ENCODE data around the gene LRP3. TPM values are rescaled to one million over a fixed set of nuclear protein-coding genes. Genes with fewer than 3 reads are reported as not detected.
A peak's percentile ranks its signal among the peaks of the same experiment; 100 is the strongest.

LRP3 gene
- total and polyA plus RNA-seq, 2 of the 13 experiments (the other 11 are each of a cell fraction or from before 2014, with no cell fraction given) = 17.6 to 51.6 TPM

DNA sequence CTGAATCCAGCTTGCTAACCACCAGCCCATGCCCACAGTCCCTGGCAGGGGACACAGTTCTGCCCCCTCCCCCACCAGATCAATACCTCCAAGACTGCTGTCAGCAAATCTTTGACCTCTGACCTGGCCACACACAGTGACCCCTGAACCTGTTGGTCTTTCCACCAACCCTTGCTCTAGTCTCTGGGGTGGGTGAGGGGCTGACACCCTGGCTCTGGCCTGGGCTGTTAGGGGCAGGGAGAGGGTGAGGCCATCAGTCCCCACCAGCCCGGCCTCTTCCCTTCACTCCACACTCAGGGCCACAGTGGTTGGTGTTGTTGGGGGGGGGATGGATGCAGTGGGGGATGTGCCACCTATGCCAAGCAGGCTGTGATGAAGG is 53.3 kb downstream of the LRP3 start (continued):
- TF ChIP-seq, protein P1, sequence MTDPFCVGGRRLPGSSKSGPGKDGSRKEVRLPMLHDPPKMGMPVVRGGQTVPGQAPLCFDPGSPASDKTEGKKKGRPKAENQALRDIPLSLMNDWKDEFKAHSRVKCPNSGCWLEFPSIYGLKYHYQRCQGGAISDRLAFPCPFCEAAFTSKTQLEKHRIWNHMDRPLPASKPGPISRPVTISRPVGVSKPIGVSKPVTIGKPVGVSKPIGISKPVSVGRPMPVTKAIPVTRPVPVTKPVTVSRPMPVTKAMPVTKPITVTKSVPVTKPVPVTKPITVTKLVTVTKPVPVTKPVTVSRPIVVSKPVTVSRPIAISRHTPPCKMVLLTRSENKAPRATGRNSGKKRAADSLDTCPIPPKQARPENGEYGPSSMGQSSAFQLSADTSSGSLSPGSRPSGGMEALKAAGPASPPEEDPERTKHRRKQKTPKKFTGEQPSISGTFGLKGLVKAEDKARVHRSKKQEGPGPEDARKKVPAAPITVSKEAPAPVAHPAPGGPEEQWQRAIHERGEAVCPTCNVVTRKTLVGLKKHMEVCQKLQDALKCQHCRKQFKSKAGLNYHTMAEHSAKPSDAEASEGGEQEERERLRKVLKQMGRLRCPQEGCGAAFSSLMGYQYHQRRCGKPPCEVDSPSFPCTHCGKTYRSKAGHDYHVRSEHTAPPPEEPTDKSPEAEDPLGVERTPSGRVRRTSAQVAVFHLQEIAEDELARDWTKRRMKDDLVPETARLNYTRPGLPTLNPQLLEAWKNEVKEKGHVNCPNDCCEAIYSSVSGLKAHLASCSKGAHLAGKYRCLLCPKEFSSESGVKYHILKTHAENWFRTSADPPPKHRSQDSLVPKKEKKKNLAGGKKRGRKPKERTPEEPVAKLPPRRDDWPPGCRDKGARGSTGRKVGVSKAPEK (CRISPR knock-in tag; IDR thresholded peaks at IDR 0.05; ENCODE audit: borderline replicate concordance) = no peak
- TF ChIP-seq ZMYM4 (CRISPR knock-in tag; IDR thresholded peaks at IDR 0.05) (peak; percentile 63), ZNF780A (CRISPR knock-in tag; IDR thresholded peaks at IDR 0.05) (no peak), RAD51 (IDR thresholded peaks at IDR 0.05; ENCODE audit: borderline replicate concordance) (no peak), REPIN1 (CRISPR knock-in tag; IDR thresholded peaks at IDR 0.05; ENCODE audit: borderline replicate concordance, low read depth) (no peak; the same call in 1 of the 2 replicates), NR1H2 (CRISPR knock-in tag; IDR thresholded peaks at IDR 0.05; ENCODE audit: borderline replicate concordance, low read depth) (no peak), ZNF382 (CRISPR knock-in tag; IDR thresholded peaks at IDR 0.05; ENCODE audit: borderline replicate concordance) (no peak), ZNF619 (CRISPR knock-in tag; IDR thresholded peaks at IDR 0.05) (0 out of 2 replicates have a peak, but pooled peaks have one; percentile 32), ZMYM2 (CRISPR knock-in tag; IDR thresholded peaks at IDR 0.05) (no peak), KAT8 (CRISPR knock-in tag; IDR thresholded peaks at IDR 0.05) (no peak), ATF7-NPFF (CRISPR knock-in tag; IDR thresholded peaks at IDR 0.05; ENCODE audit: low read depth) (no peak), MLLT10 (CRISPR knock-in tag; IDR thresholded peaks at IDR 0.05) (no peak), BRD4 (CRISPR knock-in tag; IDR thresholded peaks at IDR 0.05) (no peak), PHF5A (CRISPR knock-in tag; IDR thresholded peaks at IDR 0.05; ENCODE audit: low read depth, unreplicated experiment) (no peak), TAF1 (CRISPR knock-in tag; IDR thresholded peaks at IDR 0.05) (no peak), SNAPC2 (CRISPR knock-in tag; IDR thresholded peaks at IDR 0.05) (no peak), ELK4 (CRISPR knock-in tag; IDR thresholded peaks at IDR 0.05; ENCODE audit: borderline replicate concordance) (no peak)
- TF ChIP-seq, protein P2, sequence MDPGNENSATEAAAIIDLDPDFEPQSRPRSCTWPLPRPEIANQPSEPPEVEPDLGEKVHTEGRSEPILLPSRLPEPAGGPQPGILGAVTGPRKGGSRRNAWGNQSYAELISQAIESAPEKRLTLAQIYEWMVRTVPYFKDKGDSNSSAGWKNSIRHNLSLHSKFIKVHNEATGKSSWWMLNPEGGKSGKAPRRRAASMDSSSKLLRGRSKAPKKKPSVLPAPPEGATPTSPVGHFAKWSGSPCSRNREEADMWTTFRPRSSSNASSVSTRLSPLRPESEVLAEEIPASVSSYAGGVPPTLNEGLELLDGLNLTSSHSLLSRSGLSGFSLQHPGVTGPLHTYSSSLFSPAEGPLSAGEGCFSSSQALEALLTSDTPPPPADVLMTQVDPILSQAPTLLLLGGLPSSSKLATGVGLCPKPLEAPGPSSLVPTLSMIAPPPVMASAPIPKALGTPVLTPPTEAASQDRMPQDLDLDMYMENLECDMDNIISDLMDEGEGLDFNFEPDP (CRISPR knock-in tag; conservative IDR thresholded peaks at IDR 0.05) = no peak
